ENCODE data around the gene DIP2A.
"Not testable (repeated sequence)": the region's sequence is repeated elsewhere in the genome, so short reads cannot be mapped to it uniquely, and the experiment has no call there.

DIP2A gene

GRCh38 chr21:46448855-46449254 is 9.8 kb upstream of the DIP2A start:
- DNase-seq = not testable (repeated sequence)

DNA sequence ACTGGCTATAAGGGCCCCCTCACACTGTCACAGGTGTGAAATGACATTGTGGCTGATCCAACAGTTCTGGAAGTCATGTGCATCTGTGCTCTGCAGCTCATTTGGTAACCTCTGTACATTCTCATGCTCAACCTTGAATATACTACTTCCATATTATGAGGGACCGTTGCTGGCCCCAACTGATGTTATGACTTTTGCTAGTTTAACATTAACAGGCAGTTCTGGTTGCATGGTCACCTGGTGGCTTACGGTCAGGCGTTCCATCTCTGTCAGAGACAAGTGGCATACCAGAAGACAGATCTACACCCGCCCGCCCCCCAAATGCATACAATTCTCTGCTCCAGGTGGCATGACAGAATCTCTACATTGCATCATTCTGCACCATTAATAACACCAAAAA is 6.0 kb upstream of the DIP2A start:
- no peak for DNase-seq

- DNase-seq = no peak
Measured at GRCh38 chr21:46454142-46454541, 4.5 kb upstream of the DIP2A start.

DNA sequence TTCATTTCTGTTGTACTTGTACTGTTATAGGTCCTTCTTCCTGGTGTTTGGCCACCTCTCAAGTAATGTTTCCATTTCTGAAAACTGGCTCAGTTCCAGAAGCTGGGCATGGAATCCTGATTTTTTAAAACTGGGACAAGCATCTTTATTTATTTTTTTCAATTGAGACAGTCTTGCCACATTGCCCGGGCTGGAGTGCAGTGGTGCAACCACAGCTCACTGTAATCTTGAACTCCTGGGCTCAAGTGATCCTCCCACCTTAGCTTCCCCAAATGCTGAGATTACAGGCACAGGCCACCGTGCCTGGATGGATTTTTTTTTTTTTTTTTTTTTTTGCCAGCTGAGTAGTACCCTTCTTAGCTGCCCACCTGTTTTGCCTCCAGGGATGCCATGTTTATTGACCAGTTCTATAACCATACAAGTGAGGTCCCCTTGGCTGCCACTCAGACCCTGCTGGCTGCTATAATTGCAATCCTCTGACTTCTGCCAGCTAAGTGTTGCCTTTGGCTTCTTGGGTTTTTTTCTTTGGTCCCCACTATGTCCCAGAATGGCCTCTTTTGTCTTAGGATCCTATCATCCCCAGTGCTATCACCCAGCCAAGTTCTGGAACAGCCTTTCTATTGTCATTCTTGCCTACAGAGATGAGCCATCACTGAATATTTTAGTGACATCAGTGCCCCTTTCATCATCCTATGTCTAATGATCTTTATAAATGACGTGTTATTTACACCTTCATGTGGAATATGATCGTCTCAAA is 3.9 kb upstream of the DIP2A start:
- no peak for DNase-seq

DNA sequence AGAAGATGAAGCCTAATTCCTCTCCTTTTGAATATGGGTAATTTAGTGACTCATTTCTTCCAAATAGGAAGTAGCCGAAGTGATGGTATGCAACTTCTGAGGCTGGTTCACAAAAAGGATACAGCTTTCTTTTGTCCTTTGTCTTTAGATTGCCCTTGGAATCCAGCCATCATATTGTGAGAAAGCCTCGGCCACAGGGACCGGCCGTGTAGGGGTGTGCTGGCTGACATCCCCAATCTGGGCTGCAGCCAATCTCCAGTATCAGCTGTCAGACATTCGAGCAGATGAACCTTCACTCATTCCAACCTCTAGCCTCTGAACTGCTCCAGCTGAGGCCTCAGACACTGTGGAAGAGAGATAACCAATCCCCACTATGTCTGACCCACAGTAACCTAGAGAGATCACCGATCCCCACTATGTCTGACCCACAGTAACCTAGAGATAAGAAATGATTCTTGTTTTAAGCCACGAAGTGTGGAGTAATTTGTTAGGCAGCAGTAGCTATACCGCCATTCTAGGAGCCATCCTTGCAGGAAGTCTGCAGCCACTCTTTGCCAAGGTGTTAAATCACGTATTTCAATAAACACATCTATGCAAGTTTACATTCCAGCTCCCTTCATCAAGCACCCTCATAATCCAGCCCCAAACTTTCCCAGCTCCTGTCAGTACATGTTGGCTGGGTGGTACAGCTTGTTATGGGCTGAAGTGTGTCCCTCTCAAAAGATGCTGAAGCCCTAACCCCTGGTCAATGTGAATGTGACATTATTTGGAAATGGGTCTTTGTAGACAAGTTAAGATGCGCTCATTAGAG is 2.9 kb upstream of the DIP2A start:
- DNase-seq = peak; percentile 46

- no peak for DNase-seq
Measured at GRCh38 chr21:46456750-46457149, 1.9 kb upstream of the DIP2A start.

GRCh38 chr21:46457801-46458314 is 833 bp upstream of the DIP2A start:
- peak; percentile 9 for DNase-seq

DNA sequence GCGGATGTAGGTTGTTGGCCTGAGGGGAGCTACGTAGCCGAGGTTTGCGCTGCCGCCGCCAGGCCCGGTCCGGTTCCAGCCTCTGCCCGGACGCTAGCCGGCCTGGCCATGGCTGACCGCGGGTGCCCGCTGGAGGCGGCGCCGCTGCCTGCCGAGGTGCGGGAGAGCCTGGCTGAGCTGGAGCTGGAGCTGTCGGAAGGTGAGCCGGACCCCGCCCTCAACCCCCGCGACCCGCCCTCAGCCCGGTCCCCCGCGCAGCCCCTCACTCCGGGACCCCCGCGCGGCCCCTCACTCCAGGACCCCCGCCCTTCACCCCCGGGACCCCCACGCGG is 299 bp downstream of the DIP2A start:
- DNase-seq = no peak

DNA sequence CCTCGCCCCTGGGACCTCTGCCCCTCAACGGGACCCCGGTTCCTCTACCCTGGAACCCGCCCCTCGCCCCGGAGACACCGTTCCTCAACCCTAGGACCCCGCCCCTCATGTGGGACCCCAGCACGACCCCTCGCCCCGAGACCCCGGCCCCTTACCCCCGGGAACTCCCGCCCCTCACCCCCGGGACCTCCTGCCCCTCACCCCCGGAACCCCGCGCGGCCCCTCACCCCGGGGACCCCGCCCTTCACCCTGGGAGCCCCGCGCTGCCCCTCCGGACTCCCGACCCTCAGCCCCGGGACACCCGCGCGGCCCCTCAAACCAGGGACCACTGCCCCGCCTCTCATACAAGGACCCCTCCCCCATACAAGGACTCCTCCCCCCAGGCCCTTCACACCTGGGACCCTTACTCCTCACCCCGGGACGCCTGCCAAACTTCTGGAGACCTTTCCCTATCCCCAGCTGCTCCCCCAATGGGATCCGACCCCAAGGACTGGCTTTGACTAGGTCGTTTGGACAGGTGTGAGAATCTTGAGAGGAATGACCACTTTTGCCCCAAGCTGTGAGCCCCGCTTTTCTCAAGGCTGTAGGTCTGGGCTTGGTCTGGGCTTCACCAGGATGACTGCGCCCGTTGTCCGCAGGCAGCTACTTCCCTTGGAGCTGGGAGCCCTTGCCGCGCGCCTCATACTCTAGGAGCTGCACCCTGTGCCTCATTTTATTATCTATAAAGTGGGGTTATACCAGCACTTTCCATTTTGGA is 843 bp downstream of the DIP2A start:
- DNase-seq = peak; percentile 26

DNA sequence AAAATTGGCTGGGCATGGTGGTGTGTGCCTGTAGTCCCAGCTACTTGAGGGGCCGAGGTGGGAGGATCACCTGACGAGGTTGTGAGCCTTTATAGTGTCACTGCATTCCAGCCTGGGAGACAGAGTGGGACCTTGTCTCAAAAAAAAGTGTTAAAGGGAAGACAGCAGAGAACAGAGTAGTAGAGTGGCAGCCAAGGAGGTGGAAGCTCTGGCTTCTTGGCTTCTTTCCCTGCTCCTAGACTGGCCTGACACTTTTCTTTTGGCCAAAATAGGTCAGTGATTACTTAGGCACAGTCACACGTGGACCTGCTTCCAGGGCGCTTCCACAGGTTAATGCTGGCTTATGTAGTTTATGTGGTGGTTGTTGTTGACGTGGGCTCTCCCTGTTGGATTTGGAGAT is 3.2 kb downstream of the DIP2A start:
- no peak for DNase-seq

- not testable (repeated sequence) for DNase-seq
Measured at GRCh38 chr21:46465153-46465552, 6.5 kb downstream of the DIP2A start.

DNA sequence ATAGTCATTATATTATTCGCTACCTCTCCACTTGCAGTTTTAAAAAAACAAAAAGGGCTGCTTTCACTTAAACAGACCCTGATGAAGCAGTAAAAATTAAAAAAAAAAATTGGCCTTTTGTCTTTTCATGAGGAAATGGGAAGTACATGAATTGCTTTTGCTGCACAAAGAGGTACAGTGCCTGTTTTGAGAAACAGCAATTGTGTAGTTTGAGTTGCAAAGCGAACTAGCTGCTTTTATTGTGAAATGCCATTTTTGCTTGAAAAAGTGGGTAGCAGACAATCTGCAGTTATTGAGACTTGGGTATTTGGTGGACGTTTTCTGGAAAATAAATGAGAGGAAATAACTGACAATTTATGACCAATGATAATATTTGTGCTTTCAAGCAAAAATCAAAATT is 7.0 kb downstream of the DIP2A start:
- no peak for DNase-seq

DNA sequence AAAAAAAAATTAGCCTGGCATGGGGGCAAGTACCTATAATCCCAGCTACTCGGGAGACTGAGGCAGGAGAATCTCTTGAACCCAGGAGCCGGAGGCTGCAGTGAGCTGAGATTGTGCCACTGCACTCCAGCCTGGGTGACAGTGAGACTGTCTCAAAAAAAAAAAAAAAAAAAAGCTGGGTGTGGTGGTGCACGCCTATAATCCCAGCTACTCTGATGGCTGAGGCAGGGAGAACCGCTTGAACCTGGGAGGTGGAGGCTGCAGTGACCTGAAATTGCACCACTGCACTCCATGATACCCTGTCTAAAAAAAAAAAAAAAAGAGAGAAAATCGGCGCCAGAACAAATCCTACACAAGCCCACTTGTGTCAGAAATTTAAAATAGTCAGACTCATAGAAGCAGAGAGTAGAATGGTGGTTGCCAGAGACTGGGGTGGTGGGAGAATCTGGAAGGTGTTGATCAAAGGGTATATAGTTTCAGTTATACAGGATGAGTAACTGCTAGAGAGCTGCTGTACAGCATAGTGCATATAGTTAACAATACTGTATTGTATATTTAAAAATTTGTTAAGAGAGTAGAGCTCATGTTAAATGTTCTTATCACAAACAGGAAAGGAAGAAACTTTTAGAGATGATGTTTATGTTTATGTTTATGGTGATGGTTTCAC is 9.6 kb downstream of the DIP2A start:
- DNase-seq = no peak

DNA sequence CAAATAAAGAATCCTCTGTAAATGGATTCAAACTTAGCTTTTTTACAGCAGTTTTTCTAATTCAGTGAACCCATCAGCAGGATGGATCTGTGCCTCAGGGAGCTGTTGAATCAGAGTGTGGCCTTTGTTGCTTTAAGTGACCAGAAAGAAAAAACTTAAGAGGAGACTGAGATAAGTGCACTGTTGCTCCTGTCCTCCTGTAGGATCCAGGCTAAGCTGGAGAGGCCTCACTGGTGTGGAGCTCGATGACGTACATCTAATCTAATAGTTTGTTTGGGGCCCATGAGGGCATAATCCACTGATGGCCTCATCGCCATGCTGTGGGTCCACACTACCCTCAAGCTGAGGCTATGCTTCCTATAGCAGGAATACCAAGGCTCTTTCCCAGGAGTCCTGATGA is 10.6 kb downstream of the DIP2A start:
- DNase-seq = no peak

DNA sequence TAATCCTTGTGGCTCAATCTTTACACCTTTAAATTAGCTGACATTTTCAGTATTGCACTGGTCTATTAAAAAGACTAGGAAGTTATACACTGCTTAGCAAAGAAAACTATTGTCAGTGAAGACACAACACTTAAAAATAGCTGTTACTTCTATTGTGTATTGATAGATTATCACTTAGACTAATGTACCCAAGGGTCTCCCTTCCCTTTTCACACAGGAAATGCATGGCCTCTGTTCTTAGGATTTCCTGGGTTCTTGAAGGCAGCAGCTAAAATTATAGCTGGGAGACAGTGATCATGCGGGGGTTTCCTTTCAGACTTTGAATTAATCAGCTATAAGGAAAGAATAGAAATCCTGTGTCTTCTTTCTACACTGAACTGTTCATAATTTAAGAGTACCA is 12.8 kb downstream of the DIP2A start:
- DNase-seq = no peak

DNA sequence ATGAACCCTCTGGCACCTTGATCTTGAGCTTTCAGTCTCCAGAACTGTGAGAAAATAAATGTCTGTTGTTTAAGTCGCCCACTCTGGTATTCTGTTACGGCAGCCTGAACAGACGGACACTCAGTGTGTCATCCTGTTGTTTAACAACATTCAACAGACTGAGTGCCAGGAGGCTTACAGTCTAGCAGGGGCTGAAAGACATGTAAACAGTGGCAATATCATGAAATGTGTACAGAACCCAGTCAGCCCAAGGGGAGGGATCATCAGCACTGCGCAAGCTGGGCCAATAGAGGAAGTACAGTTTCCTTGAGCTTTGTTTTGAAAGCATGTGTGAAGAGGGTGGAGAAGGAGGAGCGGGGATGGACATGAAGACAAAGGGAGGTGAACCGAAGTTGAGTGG is 13.6 kb downstream of the DIP2A start:
- no peak for DNase-seq

DNA sequence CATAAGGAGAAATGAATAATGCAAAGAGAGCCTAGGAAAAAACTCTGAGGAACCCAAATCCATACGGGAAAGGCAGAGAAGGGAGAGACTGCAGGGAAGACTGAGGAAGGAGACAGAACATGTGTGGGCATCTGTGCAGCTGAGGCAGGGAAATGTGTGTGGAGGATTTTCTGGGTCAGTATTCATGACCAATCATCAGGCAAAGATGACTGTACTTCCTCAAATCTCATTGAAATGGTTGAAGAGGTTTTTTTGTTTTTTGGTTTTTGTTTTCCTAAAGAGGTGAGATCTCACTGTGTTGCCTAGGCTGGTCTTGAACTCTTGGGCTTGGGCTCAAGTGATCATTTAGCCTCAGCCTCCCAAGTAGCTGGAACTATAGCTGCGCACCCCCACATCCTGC is 15.7 kb downstream of the DIP2A start:
- no peak for DNase-seq

- no peak for DNase-seq
Measured at GRCh38 chr21:46475296-46475695, 16.6 kb downstream of the DIP2A start.

DNA sequence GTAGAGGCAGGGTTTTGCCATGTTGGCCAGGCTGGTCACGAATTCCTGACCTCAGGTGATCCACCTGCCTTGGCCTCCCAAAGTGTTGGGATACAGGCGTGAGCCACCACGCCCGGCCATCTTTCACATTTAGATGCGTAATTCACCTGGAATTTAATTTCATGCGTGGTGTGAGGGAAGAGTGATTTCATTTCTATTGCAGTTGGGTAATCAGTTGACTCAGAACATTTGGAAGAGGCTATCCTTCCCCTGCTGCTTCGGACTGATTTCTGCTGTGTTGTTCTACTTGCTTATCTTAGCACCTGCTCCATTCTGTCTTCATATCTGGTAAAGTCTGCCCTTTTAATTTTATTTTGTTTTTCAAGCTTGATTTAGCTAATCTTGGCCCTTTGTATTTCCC is 19.1 kb downstream of the DIP2A start:
- no peak for DNase-seq

DNA sequence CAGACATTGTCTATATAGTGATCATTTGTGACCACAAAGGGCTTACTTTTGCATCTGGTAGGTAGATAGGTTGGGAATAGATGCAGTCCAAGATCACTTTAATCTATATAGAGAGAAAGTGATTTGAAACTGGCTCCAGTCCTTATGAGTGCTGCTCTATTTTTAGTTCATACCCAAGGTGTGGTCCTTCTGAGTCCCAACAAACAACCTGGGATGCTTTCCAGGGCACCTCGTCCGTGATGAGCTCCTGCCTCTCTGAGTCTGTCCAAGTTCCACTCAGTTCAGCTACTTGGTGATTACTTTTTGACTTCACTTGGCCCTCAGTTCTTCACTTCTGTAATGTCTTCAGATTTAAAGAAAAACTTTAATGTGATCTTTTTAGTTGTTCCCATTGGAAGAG is 20.2 kb downstream of the DIP2A start:
- DNase-seq = no peak

DNA sequence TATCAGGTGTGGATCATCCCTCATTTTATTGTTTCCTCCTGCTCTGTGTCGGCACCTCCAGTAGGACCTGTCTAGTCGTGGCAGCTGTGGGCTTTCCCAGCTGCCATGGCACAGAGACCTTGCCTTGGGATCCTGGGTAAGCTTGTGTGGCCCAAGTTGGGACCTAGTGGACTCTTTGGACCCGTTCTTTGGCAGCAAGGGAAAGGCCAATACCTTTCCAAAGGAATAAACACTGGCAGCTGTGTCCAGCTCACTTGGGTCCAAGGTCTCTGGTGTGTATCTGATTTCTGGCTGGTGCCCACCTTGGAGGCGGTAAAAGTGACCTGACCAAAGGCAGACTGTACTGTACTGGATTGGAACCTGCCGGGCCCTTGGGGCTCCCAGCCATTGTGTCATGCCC is 21.8 kb downstream of the DIP2A start:
- no peak for DNase-seq

DNA sequence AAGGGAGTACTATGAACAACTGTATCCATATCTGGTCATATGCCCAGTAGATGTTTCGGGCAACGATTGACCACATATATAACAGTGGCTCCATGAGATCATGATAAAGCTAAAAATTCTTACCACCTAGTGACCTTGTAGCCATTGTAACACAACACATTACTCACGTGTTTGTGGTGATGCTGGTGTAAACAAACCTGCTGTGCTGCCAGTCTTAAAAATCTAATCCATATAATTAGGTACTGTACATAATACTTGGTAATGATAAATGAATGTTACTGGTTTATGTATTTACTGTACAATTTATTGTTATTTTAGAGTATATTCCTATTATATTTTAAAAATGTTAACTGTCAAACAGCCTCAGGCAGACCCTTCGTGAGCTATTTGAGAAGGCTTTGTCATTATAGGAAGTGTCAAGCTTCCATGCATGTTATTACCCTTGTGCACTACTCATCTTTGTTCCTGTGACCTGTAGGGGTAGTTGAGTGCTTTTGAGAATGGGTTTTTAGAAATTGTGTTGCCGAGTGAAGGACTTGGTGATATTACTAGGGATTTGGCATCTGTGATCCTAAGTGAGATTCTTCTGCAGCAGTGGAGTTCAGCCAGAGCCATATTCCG is 23.6 kb downstream of the DIP2A start:
- DNase-seq = no peak

Measured in fibroblast of skin of abdomen (primary cell).